Measurements from ENCODE around the gene CAMKK2.
"Not testable (repeated sequence)": the region's sequence is repeated elsewhere in the genome, so short reads cannot be mapped to it uniquely, and the experiment has no call there.

CAMKK2 gene

GRCh38 chr12:121245031-121245430 lies 51.5 kb downstream of the CAMKK2 start:
- DNase-seq = no peak

- no peak for DNase-seq
Measured at GRCh38 chr12:121241156-121241970, 55.1 kb downstream of the CAMKK2 start.

GRCh38 chr12:121240484-121241101 lies 55.9 kb downstream of the CAMKK2 start:
- no peak for DNase-seq

- DNase-seq = no peak
Measured at GRCh38 chr12:121240062-121240420, 56.5 kb downstream of the CAMKK2 start.

- DNase-seq = no peak
Measured at GRCh38 chr12:121239351-121240061, 57.0 kb downstream of the CAMKK2 start.

GRCh38 chr12:121238604-121239350 lies 57.7 kb downstream of the CAMKK2 start:
- DNase-seq = no peak

- no peak for DNase-seq
Measured at GRCh38 chr12:121238086-121238485, 58.4 kb downstream of the CAMKK2 start.

GRCh38 chr12:121237415-121237814 lies 59.1 kb downstream of the CAMKK2 start:
- no peak for DNase-seq

- no peak for DNase-seq
Measured at GRCh38 chr12:121236776-121237175, 59.7 kb downstream of the CAMKK2 start.

GRCh38 chr12:121233628-121234020 lies 62.9 kb downstream of the CAMKK2 start:
- DNase-seq = no peak

- DNase-seq = no peak
Measured at GRCh38 chr12:121232977-121233627, 63.4 kb downstream of the CAMKK2 start.

GRCh38 chr12:121232163-121232562 lies 64.3 kb downstream of the CAMKK2 start:
- DNase-seq = no peak

GRCh38 chr12:121230538-121230907 lies 66.0 kb downstream of the CAMKK2 start:
- DNase-seq = no peak

GRCh38 chr12:121229826-121230537 lies 66.5 kb downstream of the CAMKK2 start:
- peak; percentile 49 for DNase-seq

GRCh38 chr12:121228919-121229665 lies 67.4 kb downstream of the CAMKK2 start:
- no peak for DNase-seq

GRCh38 chr12:121227294-121227693 lies 69.2 kb downstream of the CAMKK2 start:
- peak; percentile 83 for DNase-seq

GRCh38 chr12:121226871-121227270 lies 69.6 kb downstream of the CAMKK2 start:
- DNase-seq = not testable (repeated sequence)

- no peak for DNase-seq
Measured at GRCh38 chr12:121226399-121226798, 70.1 kb downstream of the CAMKK2 start.

- DNase-seq = no peak
Measured at GRCh38 chr12:121224591-121224990, 71.9 kb downstream of the CAMKK2 start.

GRCh38 chr12:121223292-121224285 lies 72.9 kb downstream of the CAMKK2 start:
- no peak for DNase-seq
